ENCODE measurements around the gene SMAD6.

- no peak for TF ChIP-seq CTCF (conservative IDR thresholded peaks at IDR 0.05; ENCODE audit: low read depth, low read length)
- no peak for TF ChIP-seq EZH2 (IDR thresholded peaks at IDR 0.05; ENCODE audit: low read length, unreplicated experiment)
Observed at GRCh38 chr15:66800584-66801235, 98.7 kb downstream of the SMAD6 start.
